Sigmoid colon (tissue), 4 donors: ENCODE data around the gene CMTM7.

ENCODE experiments used
- EP300 ChIP-seq, 4 donors: sonication (generic); formaldehyde crosslinking; IDR thresholded peaks; one replicate each; pipeline ENCODE4 v1.6.1; 2017; ENCODE audit warnings: antibody characterized with exemption in 4 of 4
- POLR2A ChIP-seq, 2 donors: fragments of 450-650 bp; IDR thresholded peaks; one replicate each; pipeline ENCODE4 v1.6.1; 2016; ENCODE audit warnings: antibody characterized with exemption in 2 of 2, mild to moderate bottlenecking in 2 of 2, moderate library complexity in 2 of 2
- POLR2AphosphoS5 ChIP-seq, 4 donors: sonication (generic); formaldehyde crosslinking; IDR thresholded peaks; one replicate each; pipeline ENCODE4 v1.6.1; 2017; ENCODE audit warnings: antibody characterized with exemption in 4 of 4
- TF ChIP-seq, protein P1 (sequence below), 4 experiments: fragments of 450-650 bp in 3 of 4; fragments of 200-600 bp in 1 of 4; IDR thresholded peaks; one replicate each; pipeline ENCODE4 v1.5.1; 2016 to 2019; ENCODE audit warnings: antibody characterized with exemption in 4 of 4, mild to moderate bottlenecking in 3 of 4, moderate library complexity in 2 of 4

GRCh38 chr3:32367442-32367841 lies 24.2 kb upstream of the CMTM7 start:
- TF ChIP-seq POLR2A (IDR thresholded peaks at IDR 0.05) (no peak), EP300 (IDR thresholded peaks at IDR 0.05) (no peak), POLR2AphosphoS5 (IDR thresholded peaks at IDR 0.05) (no peak)
- TF ChIP-seq, protein P1, sequence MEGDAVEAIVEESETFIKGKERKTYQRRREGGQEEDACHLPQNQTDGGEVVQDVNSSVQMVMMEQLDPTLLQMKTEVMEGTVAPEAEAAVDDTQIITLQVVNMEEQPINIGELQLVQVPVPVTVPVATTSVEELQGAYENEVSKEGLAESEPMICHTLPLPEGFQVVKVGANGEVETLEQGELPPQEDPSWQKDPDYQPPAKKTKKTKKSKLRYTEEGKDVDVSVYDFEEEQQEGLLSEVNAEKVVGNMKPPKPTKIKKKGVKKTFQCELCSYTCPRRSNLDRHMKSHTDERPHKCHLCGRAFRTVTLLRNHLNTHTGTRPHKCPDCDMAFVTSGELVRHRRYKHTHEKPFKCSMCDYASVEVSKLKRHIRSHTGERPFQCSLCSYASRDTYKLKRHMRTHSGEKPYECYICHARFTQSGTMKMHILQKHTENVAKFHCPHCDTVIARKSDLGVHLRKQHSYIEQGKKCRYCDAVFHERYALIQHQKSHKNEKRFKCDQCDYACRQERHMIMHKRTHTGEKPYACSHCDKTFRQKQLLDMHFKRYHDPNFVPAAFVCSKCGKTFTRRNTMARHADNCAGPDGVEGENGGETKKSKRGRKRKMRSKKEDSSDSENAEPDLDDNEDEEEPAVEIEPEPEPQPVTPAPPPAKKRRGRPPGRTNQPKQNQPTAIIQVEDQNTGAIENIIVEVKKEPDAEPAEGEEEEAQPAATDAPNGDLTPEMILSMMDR (IDR thresholded peaks at IDR 0.05), result no peak
